Nephron progenitor cell (in vitro differentiated cells): ENCODE results near the gene NCDN.
"Not testable (repeated sequence)": the region's sequence is repeated elsewhere in the genome, so short reads cannot be mapped to it uniquely, and the experiment has no call there.

ENCODE experiments used
- DNase-seq: peaks from one replicate; pipeline ENCODE4 v3.0.0; 2021
- H3K27ac Mint-ChIP-seq: 2 replicates; pipeline ENCODE4 v1.8.0; 2021; ENCODE audit warnings: mild to moderate bottlenecking, moderate library complexity, mixed read lengths
- H3K27me3 Mint-ChIP-seq: 2 replicates; pipeline ENCODE4 v1.8.0; 2021; ENCODE audit warnings: mild to moderate bottlenecking, low read depth, mixed read lengths; ENCODE audit not compliant: poor library complexity
- H3K36me3 Mint-ChIP-seq: 2 replicates; pipeline ENCODE4 v1.8.0; 2021; ENCODE audit warnings: low read depth, mixed read lengths
- H3K4me1 Mint-ChIP-seq: 2 replicates; pipeline ENCODE4 v1.8.0; 2021; ENCODE audit warnings: mixed read lengths
- H3K4me3 Mint-ChIP-seq: 2 replicates; pipeline ENCODE4 v1.8.0; 2021; ENCODE audit warnings: mild to moderate bottlenecking, moderate library complexity, mixed read lengths
- H3K9me3 Mint-ChIP-seq: 2 replicates; pipeline ENCODE4 v1.8.0; 2021; ENCODE audit warnings: mild to moderate bottlenecking, moderate library complexity, mixed read lengths
- CTCF ChIP-seq: fragments of 200-600 bp; sonication (generic); IDR thresholded peaks from 2 replicates; pipeline ENCODE4 v1.5.0; 2021; ENCODE audit warnings: antibody characterized with exemption

NCDN gene

GRCh38 chr1:35585281-35585680, 27.7 kb downstream of the NCDN start:
- Mint-ChIP-seq H3K4me1 (no peaks in the 10 kb centered on the region), H3K4me3 (no peak overlapping the region), H3K27ac (no peak overlapping the region), H3K36me3 (no peaks in the 10 kb centered on the region), H3K9me3 (no peaks in the 10 kb centered on the region), H3K27me3 (peaks cover 33% of the 10 kb centered on the region)
- TF ChIP-seq CTCF = no peak
- DNase-seq = no peak

GRCh38 chr1:35585805-35586204, 28.2 kb downstream of the NCDN start:
- not testable (repeated sequence) for DNase-seq, H3K4me1 Mint-ChIP-seq, H3K9me3 Mint-ChIP-seq, H3K27ac Mint-ChIP-seq, H3K4me3 Mint-ChIP-seq, H3K36me3 Mint-ChIP-seq
- peaks cover 29% of the 10 kb centered on the region for H3K27me3 Mint-ChIP-seq

- Mint-ChIP-seq H3K9me3 (no peaks in the 10 kb centered on the region), H3K36me3 (no peaks in the 10 kb centered on the region), H3K4me1 (no peaks in the 10 kb centered on the region), H3K27me3 (peaks cover 24% of the 10 kb centered on the region), H3K4me3 (no peak overlapping the region), H3K27ac (no peak overlapping the region)
- no peak for DNase-seq
- no peak for TF ChIP-seq CTCF
These were observed 29.2 kb downstream of the NCDN start for GRCh38 chr1:35586808-35587207.

- no peak overlapping the region for H3K4me3 Mint-ChIP-seq
- peaks cover 21% of the 10 kb centered on the region for H3K27me3 Mint-ChIP-seq
- no peak for TF ChIP-seq CTCF
- H3K36me3 Mint-ChIP-seq = no peaks in the 10 kb centered on the region
- no peaks in the 10 kb centered on the region for H3K9me3 Mint-ChIP-seq
- H3K27ac Mint-ChIP-seq = no peak overlapping the region
- no peak for DNase-seq
- peaks cover 2% of the 10 kb centered on the region for H3K4me1 Mint-ChIP-seq
These were observed 30.1 kb downstream of the NCDN start for GRCh38 chr1:35587736-35588135.

GRCh38 chr1:35588197-35588910, 30.8 kb downstream of the NCDN start:
- peaks cover 19% of the 10 kb centered on the region for H3K27me3 Mint-ChIP-seq
- H3K4me3 Mint-ChIP-seq = no peak overlapping the region
- no peaks in the 10 kb centered on the region for H3K36me3 Mint-ChIP-seq
- no peaks in the 10 kb centered on the region for H3K9me3 Mint-ChIP-seq
- no peak for TF ChIP-seq CTCF
- no peak overlapping the region for H3K27ac Mint-ChIP-seq
- H3K4me1 Mint-ChIP-seq = peaks cover 8% of the 10 kb centered on the region
- DNase-seq = no peak

GRCh38 chr1:35589516-35590427, 32.2 kb downstream of the NCDN start:
- Mint-ChIP-seq H3K27ac (peak overlapping the region; percentile 9), H3K4me1 (peaks cover 12% of the 10 kb centered on the region), H3K27me3 (peaks cover 11% of the 10 kb centered on the region), H3K9me3 (no peaks in the 10 kb centered on the region), H3K36me3 (no peaks in the 10 kb centered on the region), H3K4me3 (no peak overlapping the region)
- no peak for TF ChIP-seq CTCF
- DNase-seq = no peak
